ENCODE measurements around the gene TMCC3. TPM values are rescaled to one million over a fixed set of nuclear protein-coding genes. Genes with fewer than 3 reads are reported as not detected.

The TMCC3 gene
- total RNA-seq, 2 donors from 2014 or later = 2.5 to 4.2 TPM

GRCh38 chr12:94575645-94576403 lies 74.5 kb downstream of the TMCC3 start:
- Mint-ChIP-seq H3K4me3 (no peak overlapping the region), H3K36me3 (ENCODE audit: low read depth) (peaks cover 10% of the 10 kb centered on the region), H3K27ac (no peak overlapping the region), H3K4me1 (no peaks in the 10 kb centered on the region), H3K9me3 (no peaks in the 10 kb centered on the region), H3K27me3 (ENCODE audit: insufficient read depth) (no peaks in the 10 kb centered on the region)
- Histone ChIP-seq H3K27me3 (ENCODE audit: control insufficient read depth, insufficient read depth, low read length, poor library complexity, severe bottlenecking) (no peaks in the 10 kb centered on the region), H3K36me3 (ENCODE audit: control insufficient read depth, insufficient read depth, low read length) (no peaks in the 10 kb centered on the region), H3K4me1 (ENCODE audit: control insufficient read depth, insufficient read depth, low read length) (no peaks in the 10 kb centered on the region), H3K27ac (ENCODE audit: low read depth, low read length) (no peak overlapping the region), H3K9ac (ENCODE audit: extremely low read depth, low read length, poor library complexity, severe bottlenecking) (no peak overlapping the region), H3K9me3 (ENCODE audit: control insufficient read depth, low read length) (no peaks in the 10 kb centered on the region), H3K4me3 (ENCODE audit: low read length) (no peak overlapping the region)
- TF ChIP-seq CTCF (conservative IDR thresholded peaks at IDR 0.05) = peak; percentile 52
- whole genome bisulfite sequencing, 2 experiments (ENCODE audit: insufficient coverage in 1 of 2, insufficient read length in 1 of 2) = 86 to 88% methylated on average over 10 to 12 of the region's 12 CpGs
- no peak for DNase-seq

GRCh38 chr12:94575024-94575423 lies 75.3 kb downstream of the TMCC3 start:
- WGBS, 2 experiments (ENCODE audit: insufficient coverage in 1 of 2, insufficient read length in 1 of 2) = 57 to 81% methylated on average over 1 to 2 of the region's 2 CpGs
- no peak for DNase-seq
- Mint-ChIP-seq H3K27ac (no peak overlapping the region), H3K9me3 (no peaks in the 10 kb centered on the region), H3K4me1 (peaks cover 1% of the 10 kb centered on the region), H3K27me3 (ENCODE audit: insufficient read depth) (no peaks in the 10 kb centered on the region), H3K36me3 (ENCODE audit: low read depth) (peaks cover 10% of the 10 kb centered on the region), H3K4me3 (no peak overlapping the region)
- no peak overlapping the region for H3K9ac ChIP-seq (ENCODE audit: extremely low read depth, low read length, poor library complexity, severe bottlenecking)
- peaks cover 1% of the 10 kb centered on the region for H3K4me1 ChIP-seq (ENCODE audit: control insufficient read depth, insufficient read depth, low read length)
- H3K9me3 ChIP-seq (ENCODE audit: control insufficient read depth, low read length) = no peaks in the 10 kb centered on the region
- peaks cover 6% of the 10 kb centered on the region for H3K36me3 ChIP-seq (ENCODE audit: control insufficient read depth, insufficient read depth, low read length)
- TF ChIP-seq CTCF (conservative IDR thresholded peaks at IDR 0.05) = no peak
- H3K4me3 ChIP-seq (ENCODE audit: low read length) = no peak overlapping the region
- no peaks in the 10 kb centered on the region for H3K27me3 ChIP-seq (ENCODE audit: control insufficient read depth, insufficient read depth, low read length, poor library complexity, severe bottlenecking)
- peak overlapping the region; percentile 44 for H3K27ac ChIP-seq (ENCODE audit: low read depth, low read length)

GRCh38 chr12:94571556-94571955 lies 78.8 kb downstream of the TMCC3 start:
- H3K4me3 Mint-ChIP-seq = no peak overlapping the region
- Histone ChIP-seq H3K27me3 (ENCODE audit: control insufficient read depth, insufficient read depth, low read length, poor library complexity, severe bottlenecking) (no peaks in the 10 kb centered on the region), H3K4me1 (ENCODE audit: control insufficient read depth, insufficient read depth, low read length) (peaks cover 12% of the 10 kb centered on the region), H3K27ac (ENCODE audit: low read depth, low read length) (no peak overlapping the region), H3K9ac (ENCODE audit: extremely low read depth, low read length, poor library complexity, severe bottlenecking) (no peak overlapping the region), H3K9me3 (ENCODE audit: control insufficient read depth, low read length) (no peaks in the 10 kb centered on the region), H3K4me3 (ENCODE audit: low read length) (no peak overlapping the region), H3K36me3 (ENCODE audit: control insufficient read depth, insufficient read depth, low read length) (peaks cover 9% of the 10 kb centered on the region)
- peak; percentile 46 for DNase-seq
- H3K27ac Mint-ChIP-seq = no peak overlapping the region
- H3K27me3 Mint-ChIP-seq (ENCODE audit: insufficient read depth) = no peaks in the 10 kb centered on the region
- no peaks in the 10 kb centered on the region for H3K9me3 Mint-ChIP-seq
- TF ChIP-seq CTCF (conservative IDR thresholded peaks at IDR 0.05) = no peak
- 82 to 84% methylated on average over 9 to 12 of the region's 12 CpGs for WGBS, 2 experiments (ENCODE audit: insufficient coverage in 1 of 2, insufficient read length in 1 of 2)
- H3K4me1 Mint-ChIP-seq = peaks cover 14% of the 10 kb centered on the region
- peaks cover 10% of the 10 kb centered on the region for H3K36me3 Mint-ChIP-seq (ENCODE audit: low read depth)

Measured in endodermal cell (in vitro differentiated cells).